Measurements from ENCODE around the gene MTF1.
"Not testable (repeated sequence)": the region's sequence is repeated elsewhere in the genome, so short reads cannot be mapped to it uniquely, and the experiment has no call there.

Gene MTF1

GRCh38 chr1:37859507-37860345, at the start of gene MTF1:
Gene MTF1, minus strand, starts transcription at chr1:37859592. Its CDS starts 1,934 bp downstream, at chr1:37857658.
- peak; percentile 97 for DNase-seq

GRCh38 chr1:37908531-37908930, 49.1 kb upstream of the MTF1 start:
- not testable (repeated sequence) for DNase-seq

- DNase-seq: not testable (repeated sequence)
These were observed 48.2 kb upstream of the MTF1 start for GRCh38 chr1:37907416-37908125.

- DNase-seq: not testable (repeated sequence)
These were observed 47.2 kb upstream of the MTF1 start for GRCh38 chr1:37906591-37906990.

- no peak for DNase-seq
These were observed 46.3 kb upstream of the MTF1 start for GRCh38 chr1:37905727-37906126.

GRCh38 chr1:37903921-37904320, 44.5 kb upstream of the MTF1 start:
- DNase-seq: not testable (repeated sequence)

GRCh38 chr1:37902983-37903382, 43.6 kb upstream of the MTF1 start:
- no peak for DNase-seq

- DNase-seq: no peak
These were observed 42.5 kb upstream of the MTF1 start for GRCh38 chr1:37901893-37902225.

GRCh38 chr1:37901191-37901892, 42.0 kb upstream of the MTF1 start:
- DNase-seq: no peak

GRCh38 chr1:37897563-37897962, 38.2 kb upstream of the MTF1 start:
- not testable (repeated sequence) for DNase-seq

- DNase-seq: no peak
These were observed 34.3 kb upstream of the MTF1 start for GRCh38 chr1:37893673-37894072.

GRCh38 chr1:37892151-37893047, 33.0 kb upstream of the MTF1 start:
- DNase-seq: peak; percentile 35

GRCh38 chr1:37890378-37891014, 31.1 kb upstream of the MTF1 start:
- peak; percentile 31 for DNase-seq

GRCh38 chr1:37888022-37888700, 28.8 kb upstream of the MTF1 start:
- no peak for DNase-seq

GRCh38 chr1:37884145-37884544, 24.8 kb upstream of the MTF1 start:
- no peak for DNase-seq

GRCh38 chr1:37883671-37884070, 24.3 kb upstream of the MTF1 start:
- no peak for DNase-seq

GRCh38 chr1:37879865-37880264, 20.5 kb upstream of the MTF1 start:
- no peak for DNase-seq

- no peak for DNase-seq
These were observed 18.7 kb upstream of the MTF1 start for GRCh38 chr1:37878071-37878470.

GRCh38 chr1:37875833-37876232, 16.4 kb upstream of the MTF1 start:
- no peak for DNase-seq

GRCh38 chr1:37872692-37873091, 13.3 kb upstream of the MTF1 start:
- no peak for DNase-seq

GRCh38 chr1:37868466-37868865, 9.1 kb upstream of the MTF1 start:
- no peak for DNase-seq

Measured in fibroblast of skin of right quadriceps (primary cell).